OCI-LY3 (cell line): Measurements from ENCODE around the gene GFPT2.

ENCODE experiments used
- CTCF ChIP-seq: fragments of 200-600, 300-600 bp; sonication (generic); IDR thresholded peaks from 2 replicates; pipeline ENCODE4 v1.5.1; 2014; ENCODE audit warnings: antibody characterized with exemption, low read length, low read depth
- EZH2phosphoT487 ChIP-seq: fragments of 200-600 bp; shearing (Covaris generic); IDR thresholded peaks from 2 replicates; pipeline ENCODE4 v1.6.1; 2018; ENCODE audit warnings: antibody characterized with exemption, mixed run types, low read depth

GRCh38 chr5:180343831-180344695 lies 9.1 kb downstream of the GFPT2 start:
- TF ChIP-seq EZH2phosphoT487 = no peak
- TF ChIP-seq CTCF = no peak
